ENCODE data around the gene RAB15.
"Not testable (repeated sequence)": the region's sequence is repeated elsewhere in the genome, so short reads cannot be mapped to it uniquely, and the experiment has no call there.

The RAB15 gene

DNA sequence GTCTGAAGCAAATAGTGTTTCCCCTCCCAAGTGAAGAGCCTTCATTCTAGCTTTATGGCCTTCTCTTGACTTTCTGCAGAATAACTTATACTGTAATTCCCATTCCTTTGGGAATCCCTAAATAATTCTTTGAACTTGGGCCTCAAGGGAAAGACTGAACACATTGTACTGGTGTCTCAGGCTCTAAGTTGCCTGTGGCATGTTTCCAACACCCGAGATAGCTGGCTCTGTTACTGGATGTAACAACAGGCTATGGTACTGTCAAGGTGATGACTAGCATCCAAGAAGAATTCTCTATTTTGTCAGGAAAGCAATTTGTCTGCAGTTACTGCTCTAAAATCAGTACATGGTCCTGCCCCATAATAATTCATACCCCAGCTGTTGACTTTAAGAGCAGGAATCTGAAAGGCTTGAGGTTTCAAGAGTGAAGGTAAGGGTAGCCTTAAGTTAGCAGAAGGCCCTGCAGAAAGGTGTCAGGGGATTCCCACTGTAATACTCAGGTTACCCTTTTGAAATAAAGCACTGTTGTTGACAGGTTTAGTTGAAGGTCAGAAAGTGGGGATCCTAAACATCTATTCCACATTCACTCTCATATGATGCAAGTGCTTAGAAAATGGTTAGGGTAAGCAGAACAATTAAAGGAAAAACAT, 34.8 kb downstream of the RAB15 start:
- DNase-seq: no peak

DNA sequence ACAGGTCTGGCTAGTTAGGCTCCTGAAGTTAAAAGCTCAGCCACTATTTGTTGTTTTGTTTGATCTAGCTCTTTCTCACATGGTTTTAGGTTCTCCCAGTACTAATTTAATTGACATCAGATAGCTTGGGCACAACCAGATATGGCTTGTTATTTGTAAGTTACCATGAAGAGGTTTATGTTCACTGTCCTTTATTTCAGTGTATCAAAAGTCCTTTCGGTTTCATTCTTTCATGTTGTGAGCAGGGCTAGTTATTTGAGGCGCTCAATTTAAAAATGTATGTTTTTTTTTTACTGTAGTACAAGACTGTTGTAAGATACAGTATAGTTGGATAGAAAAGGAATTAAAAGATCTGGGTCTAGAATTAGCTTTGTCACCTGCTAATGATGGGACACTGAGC, 36.6 kb downstream of the RAB15 start:
- peak in 1 of 2 donors; percentile 37 for DNase-seq

DNA sequence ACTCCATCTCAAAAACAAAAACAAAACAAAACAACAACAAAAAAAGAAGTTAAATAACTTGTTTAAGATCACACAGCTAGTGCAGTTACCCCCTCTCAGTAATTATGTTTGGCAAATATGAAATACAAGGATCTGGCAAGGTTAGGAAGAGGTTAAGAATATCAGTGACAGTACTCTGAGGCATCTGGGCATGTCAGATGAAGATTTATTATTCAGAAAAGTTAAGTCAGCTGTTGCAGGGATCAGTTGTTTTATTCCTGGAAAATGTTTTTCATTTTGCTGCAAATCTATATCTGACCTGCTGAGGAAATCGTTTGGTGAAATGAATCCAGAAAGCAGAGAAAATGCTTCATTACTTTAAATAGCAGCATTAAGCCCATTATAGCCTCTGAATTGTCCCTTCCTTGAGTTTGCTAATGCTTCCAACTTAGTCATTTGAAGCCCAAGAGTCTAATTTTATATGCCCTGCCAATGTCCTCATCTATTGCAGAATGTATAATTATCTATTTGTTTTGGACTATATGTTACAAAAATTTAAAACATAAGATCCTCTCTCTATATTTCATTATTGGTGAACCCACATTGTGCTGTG, 37.7 kb downstream of the RAB15 start:
- DNase-seq: no peak

DNA sequence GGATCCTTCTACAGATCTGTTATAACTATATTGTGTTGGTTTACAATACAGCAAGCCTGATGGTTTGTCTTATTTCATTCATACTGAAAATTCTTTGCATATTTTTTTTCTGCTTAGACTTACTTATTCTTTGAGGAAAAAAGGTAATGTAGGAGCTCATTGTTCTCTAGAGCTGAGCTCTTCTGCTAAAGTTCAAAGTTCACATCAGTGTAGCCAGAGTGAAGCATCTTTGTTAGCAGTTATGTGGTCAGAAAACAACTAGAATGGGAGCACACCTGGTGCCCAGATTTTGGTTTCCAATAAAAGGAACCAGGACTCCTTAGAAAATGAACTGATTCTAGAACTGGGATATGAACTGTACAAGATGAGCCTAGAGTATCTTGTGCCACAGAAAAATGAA, 39.9 kb downstream of the RAB15 start:
- no peak for DNase-seq

DNA sequence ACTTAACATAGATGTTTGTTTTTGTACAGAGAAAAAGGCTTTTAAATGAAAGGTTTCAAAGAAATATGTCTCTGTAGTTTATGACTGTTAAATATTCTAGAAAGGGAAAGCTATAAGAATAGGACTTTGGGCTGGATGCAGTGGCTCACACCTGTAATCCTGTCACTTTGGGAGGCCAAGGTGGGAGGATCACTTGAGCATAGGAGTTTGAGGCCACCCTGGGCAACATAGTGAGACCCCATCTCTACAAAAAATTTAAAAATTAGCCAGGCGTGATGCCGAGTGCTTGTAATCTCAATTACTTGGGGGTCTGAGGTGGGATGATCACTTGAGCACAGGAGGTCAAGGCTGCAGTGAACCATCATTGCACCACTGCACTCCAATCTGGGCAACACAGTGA, 41.0 kb downstream of the RAB15 start:
- DNase-seq: no peak

DNA sequence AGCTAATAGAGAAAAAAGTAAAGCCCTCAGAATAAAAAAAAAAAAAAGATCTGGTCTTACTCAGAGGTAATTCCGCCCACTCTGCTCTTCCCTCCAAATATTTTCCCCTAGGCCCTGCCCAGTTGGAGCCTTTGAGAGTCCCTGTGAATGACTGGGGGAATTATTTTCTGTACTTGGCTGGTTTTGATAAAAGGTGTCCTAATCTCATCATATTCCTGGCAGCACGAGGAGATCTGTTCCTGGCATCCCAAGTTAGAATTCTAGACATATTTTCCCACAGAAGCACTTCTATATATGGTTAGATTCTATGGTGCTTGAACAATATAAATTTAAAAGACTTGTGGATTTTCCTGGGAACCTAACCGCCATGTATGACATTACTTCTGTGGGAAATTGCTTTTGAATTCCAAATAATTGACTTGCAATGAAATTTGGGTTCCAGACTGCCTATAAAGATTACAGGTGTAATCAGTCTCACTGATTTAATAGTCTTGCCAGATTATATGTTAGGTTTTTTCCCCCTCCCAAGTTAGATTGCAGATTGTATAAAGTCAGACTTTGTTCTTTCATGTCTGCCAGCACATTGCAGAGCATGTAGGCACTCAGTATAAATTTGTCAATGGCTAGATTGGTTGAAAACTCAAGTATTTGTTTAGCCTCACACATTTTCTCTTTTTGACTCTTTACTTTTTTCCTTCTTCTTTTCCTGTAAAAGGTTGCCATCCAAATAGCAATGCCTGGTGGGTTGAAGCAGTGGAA, 41.9 kb downstream of the RAB15 start:
- DNase-seq: no peak

DNA sequence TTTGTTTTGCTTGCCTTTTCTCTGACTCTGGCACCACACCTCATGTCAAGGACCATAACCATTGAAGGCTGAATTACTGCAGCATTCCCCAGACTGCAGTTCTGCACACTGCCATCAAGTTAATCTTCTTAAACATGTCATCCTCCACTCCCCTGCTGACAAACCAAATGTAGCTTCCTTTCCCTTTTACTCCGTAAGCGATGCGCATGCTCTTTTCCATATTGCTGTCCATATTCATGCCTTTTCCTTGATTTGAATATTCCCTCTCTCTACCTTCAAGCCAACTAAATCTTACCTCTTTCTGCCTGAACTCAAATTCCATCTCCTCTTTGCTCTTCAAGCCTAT, 43.1 kb downstream of the RAB15 start:
- DNase-seq: no peak

DNA sequence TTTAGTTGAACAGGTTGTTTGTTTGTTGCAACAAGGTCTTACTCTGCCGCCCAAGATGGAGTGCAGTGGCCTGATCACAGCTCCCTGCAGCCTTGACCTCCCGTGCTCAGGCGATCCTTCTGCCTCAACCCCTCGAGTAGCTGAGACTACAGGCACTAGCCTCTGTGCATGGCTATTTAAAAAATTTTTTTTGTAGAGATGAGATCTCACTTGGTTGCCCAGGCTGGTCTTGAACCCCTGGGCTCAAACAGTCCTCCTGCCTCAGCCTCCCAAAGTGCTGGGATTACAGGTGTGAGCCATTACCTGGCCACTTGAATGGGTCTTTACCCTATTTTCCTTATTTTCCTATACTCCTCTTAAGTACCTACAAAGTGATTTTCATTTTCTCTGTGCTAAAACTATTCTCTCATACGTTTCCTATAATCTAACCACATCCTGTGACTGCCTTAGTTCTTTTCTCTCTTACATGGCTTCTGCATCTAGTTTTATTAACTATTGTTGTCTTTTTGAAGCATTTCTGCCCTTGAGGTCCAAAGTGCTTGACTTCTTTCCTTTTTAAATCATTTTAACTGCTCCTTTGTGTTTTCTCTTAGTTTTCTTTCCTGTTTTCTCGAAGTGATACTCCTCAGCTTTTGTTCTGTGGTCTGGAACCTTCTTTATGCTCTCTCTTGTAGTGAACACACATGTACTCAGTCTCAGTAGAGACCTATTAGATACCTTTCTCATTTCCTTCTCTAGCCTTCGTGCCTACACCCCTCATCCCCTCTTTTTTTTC, 43.7 kb downstream of the RAB15 start:
- DNase-seq: peak in 1 of 2 donors; percentile 48

DNA sequence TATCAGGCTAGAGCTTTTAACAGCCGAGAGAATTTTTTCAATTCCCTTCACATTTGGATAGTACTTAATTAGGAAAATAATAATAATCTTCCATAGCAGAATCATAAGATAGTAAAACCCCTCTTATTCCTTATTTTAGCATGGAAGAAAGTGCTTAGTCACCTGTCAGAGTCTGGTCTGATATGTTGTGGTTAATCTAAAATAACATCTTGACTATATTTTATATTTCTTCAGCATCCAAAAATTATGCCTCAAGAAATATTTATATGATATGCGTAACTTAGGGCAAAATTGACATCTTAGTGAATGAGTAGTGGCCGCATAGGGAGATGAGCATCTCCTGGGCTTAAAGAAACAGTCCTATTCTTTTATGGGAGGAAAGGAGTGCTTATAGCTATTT, 45.1 kb downstream of the RAB15 start:
- DNase-seq: no peak

DNA sequence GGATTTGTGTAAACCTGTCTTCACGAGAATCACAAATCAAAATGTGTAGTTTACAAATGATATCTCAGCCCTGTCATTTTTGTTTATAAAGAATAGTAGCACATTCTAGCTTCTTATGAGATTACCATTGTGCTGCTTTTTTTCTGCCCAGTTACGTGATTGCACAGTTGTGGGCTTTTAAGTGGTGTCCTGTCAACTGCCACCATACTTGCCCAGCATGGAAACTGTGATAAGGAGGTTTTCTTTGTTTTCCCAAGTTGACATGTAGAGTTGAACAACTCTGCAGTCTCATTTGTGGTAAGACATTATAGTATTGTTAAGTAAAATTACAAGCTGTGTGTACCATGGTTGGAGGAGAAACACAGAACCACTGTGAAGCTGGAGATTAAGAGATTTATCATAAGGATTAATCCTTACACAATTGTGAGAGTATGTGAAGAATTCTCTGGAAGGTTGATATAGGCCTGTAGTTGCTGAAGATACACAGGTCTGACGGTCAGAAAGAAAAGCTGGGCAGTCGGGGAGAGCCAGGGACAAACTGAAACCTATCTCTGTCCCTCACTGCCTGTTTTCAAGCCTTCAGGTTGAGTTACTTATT, 45.6 kb downstream of the RAB15 start:
- no peak for DNase-seq

DNA sequence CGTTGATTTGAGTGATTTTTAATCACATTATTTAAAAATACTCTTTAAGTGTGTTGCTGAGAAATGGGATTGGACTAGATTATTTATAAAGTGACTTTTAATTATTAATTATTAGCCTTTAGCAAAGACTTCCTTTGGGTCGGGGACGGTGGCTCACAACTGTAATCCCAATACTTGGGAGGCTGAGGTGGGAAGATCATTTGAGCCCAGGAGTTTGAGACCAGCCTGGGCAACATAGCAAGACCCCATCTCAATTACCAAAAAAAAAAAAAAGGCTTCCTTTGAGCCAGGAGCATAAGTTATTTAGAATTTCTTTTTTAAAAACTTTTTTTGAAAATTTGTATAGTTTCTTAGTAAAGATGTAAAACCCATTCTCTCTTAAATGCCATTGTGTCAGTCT, 49.1 kb downstream of the RAB15 start:
- no peak for DNase-seq

DNA sequence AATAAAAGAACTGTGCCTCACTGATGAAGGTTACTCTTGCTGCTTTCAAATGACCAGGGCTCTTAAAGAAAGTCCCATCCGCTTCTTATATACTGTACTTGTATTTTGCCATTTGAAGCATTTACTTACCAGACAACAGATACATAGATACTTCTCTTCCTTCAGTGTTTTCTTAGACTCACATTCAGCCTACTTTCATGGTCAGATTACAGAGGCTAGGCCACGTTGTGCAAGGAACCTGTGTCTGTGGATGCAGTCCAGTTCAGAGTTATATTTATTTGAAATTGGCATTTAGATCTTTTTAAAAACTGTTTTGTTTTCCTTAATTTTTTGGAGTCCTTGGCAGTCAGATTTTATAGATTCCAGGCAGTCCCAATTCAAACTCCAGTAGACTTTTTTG, 51.7 kb downstream of the RAB15 start:
- no peak for DNase-seq

DNA sequence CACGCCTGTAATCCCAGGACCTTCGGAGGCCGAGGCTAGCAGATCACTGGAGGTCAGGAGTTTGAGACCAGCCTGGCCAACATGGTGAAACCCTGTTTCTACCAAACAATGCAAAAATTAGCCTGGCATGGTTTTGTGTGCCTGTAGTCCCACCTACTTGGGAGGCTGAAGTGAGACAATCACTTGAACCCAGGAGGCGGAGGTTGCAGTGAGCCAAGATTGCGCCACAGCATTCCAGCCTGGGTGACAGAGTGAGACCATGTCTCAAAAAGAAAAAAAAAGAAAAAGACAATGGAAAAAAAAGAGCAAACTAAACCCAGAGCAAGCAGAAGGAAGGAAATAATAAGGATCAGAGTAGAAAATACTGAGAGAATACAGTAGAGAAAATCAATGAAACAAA, 52.5 kb downstream of the RAB15 start:
- no peak for DNase-seq

DNA sequence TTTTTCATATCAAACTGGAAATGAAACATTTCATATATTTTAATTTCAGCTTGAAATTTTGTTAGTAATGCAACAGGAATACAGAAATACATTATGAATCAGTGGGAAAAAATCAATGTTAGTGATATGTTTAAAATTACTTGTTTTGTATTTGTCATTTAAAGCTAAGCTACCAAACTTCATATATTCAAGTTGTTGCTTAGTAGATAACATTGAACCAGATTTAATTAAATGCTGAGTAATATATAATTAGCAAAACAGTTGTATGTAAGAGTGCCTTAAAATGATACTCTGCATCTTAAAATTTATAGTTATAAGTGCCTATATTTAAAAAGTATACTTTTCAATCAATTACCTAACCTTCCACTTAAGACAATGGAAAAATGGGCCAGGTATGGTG, 52.9 kb downstream of the RAB15 start:
- DNase-seq: no peak

DNA sequence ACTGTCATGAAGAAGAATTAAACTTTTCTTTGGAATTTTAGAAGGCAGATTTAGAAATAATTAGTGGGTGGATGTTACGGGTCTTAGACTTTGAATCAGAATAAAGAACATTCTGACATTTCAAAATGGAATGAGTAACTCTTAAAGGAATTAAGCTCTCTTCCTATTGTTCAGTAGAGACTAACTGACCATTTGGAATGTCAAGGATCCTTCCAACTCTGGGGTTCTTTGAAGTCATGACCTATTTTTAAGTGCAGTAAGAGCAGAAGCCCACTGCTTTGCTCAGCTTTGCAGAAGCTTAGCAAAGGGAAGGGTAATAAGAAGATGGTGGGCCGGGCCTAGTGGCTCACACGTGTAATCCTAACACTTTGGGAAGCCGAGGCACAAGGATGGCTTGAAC, 53.9 kb downstream of the RAB15 start:
- DNase-seq: no peak

DNA sequence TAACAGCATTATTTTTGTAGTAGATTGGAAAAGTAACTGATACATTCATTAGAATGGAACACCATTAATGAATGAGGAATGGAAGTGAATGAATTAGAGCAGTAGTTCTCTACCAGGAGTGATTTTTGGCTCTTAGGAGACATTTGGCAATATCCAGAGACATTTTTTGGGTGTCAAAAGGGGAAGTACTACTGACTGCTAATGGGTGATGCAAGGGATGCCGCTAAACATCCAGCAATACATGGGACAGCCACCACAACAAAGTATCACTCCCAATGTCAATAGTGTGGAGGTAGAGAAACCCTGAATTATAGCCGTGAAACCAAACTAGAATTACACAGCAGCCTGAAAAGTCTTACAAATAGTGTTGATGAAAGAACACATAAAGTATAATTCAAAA, 56.3 kb downstream of the RAB15 start:
- DNase-seq: peak in 1 of 2 donors; percentile 15

DNA sequence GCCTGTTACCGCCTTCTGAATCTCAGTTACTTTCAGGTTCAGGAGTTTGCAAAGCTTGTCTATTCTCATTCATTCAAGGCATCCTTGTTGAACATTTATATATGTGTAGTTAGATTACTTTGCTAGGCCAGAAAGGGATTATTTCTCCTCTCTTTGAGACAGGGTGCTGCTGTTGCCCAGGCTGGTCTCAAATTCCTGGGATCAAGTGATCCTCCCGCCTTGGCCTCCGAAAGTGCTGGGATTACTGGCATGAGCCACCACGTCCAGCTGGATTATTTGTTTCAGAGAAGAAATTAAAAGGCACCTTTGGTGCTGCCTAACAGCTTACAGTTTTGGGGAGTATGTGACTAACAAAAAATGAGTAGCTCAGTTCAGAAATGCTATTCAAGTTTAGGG, 57.1 kb downstream of the RAB15 start:
- DNase-seq: no peak

DNA sequence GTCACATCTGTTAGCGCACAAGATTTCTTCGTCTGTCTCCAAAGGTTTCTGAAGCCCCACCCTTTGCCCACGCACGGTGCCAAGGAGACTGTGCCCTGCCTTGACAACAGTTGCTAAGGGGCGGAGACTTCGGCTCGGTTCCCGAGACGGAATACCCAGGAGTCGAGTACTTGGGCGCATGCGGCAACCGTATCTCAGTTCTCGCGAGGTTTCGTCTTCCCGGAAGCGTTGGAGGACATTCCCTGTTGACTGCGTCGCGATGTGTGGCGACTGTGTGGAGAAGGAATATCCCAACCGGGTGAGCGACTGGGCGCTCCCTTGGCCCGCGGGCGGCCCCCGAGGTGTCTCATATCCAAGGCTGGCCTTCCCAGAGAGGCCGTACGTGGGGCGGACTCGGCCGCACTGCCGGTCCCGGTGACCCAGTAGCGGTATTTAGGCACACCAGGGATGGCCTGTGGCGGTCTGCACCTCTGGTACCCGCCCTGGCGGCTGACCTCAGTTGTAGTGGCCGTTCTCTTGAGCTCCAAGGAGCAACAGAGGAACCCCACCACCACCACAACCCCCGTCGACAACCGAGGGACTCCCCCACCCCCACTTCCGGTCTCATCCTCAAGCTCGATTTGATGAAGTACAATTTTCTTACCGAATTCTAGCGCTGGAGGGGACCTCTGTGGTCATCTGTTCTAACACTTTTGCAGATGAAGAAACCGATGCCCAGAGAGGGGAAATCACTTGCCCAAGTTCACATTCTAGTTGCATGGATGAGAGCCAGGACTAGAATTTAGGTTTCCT, 57.7 kb downstream of the RAB15 start, which contains the start of gene CHURC1:
TSS of gene CHURC1 (plus strand) at position 219 of the 792 bp plus-strand sequence. CDS start at position 260, 41 bp downstream.
- peak; percentile 99 for DNase-seq

DNA sequence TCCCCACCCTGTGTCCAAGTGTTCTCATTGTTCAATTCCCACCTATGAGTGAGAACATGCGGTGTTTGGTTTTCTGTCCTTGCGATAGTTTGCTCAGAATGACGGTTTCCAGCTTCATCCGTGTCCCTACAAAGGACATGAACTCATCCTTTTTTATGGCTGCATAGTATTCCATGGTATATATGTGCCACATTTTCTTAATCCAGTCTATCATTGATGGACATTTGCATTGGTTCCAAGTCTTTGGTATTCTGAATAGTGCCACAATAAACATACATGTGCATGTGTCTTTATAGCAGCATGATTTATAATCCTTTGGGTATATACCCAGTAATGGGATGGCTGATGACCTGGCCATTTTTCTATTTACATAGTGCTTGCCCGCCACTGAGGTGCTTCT, 58.7 kb downstream of the RAB15 start:
- DNase-seq: not testable (repeated sequence)

DNA sequence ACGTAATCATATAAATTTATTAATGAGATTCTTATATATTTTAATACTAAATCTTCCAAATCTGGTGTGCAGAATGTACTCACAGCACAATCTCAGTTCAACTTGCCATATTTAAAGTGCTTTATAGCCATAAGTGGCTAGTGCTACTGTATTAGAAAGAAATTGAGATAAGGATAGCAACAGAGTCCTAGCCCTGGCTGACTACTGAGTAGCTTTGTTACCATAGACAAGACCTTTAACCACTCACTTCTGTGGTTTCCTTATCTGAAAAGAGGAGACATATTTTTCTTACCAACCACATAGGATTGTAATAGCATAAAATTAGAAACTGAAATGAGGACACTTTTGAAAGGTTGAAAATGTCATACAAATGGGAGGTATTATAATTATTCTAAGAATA, 59.9 kb downstream of the RAB15 start:
- DNase-seq: peak in 1 of 2 donors; percentile 16

DNA sequence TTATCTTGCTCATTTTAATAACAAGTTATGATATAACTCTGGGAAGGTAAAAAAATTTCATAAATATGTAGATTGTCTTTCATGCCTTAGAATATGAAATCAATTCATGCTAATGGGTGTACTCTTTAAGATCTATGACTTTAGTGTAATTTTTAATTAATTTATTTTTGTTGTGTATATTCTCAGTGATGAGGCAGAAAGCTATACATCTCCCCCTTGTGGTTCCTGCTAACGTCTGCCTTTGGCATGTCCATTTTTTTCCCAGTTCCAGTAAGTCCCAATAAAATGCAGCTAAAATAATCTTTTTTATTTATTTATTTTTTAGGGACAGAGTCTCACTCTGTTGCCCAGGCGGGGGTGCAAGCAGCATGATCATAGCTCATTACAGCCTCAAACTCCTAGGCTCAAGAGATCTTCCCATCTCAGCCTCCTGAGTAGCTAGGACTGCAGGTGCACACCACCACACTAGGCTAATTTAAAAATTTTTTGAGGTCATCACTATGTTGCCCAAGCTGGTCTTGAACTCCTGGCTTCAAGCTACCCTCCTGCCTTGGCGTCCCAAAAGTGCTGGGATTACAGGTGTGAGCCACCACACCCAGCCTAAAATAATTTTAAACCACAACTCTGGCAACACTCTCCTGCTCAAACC, 61.2 kb downstream of the RAB15 start:
- no peak for DNase-seq

DNA sequence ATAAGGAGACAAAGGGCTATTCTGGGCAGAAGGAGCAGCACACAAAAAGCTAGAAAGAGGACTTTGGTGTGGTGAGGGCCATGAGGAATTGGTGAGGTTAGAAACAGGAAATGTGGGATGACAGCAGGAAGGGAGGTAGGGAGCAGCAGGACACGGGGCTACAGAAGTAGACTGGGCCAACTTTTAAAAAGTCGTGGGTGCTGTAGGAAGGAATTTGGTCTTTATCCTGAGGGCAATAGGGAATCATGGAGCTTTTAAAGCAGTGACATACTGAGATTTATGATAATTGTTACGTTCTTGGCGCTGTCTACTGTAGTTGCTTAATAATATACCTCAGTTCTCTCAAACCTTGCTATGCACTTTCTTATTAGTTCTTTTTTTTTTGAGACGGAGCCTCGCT, 66.1 kb downstream of the RAB15 start:
- no peak for DNase-seq
